Breast epithelium (tissue), 3 donors: ENCODE data around the gene DCLRE1C.

Experiments
- CTCF ChIP-seq, 3 donors: fragments of 450-650 bp; IDR thresholded peaks; one replicate each; pipeline ENCODE4 v1.5.1; 2016 to 2017; ENCODE audit warnings: antibody characterized with exemption in 3 of 3, mild to moderate bottlenecking in 3 of 3, moderate library complexity in 3 of 3
- POLR2A ChIP-seq: fragments of 450-650 bp; IDR thresholded peaks from one replicate; pipeline ENCODE4 v1.6.1; 2016; ENCODE audit warnings: antibody characterized with exemption, mild to moderate bottlenecking, moderate library complexity
- POLR2AphosphoS5 ChIP-seq, 3 donors: sonication (generic); formaldehyde crosslinking; IDR thresholded peaks; one replicate each; pipeline ENCODE4 v1.6.1; 2017; ENCODE audit warnings: antibody characterized with exemption in 3 of 3

- TF ChIP-seq CTCF (IDR thresholded peaks at IDR 0.05) (no peak), POLR2A (no peak), POLR2AphosphoS5 (IDR thresholded peaks at IDR 0.05) (no peak)
These were observed 28.8 kb upstream of the DCLRE1C start for GRCh38 chr10:14982744-14983143.
